HepG2 (cell line): ENCODE data around the gene IQCN. TPM values are rescaled to one million over a fixed set of nuclear protein-coding genes. Genes with fewer than 3 reads are reported as not detected.
A peak's percentile ranks its signal among the peaks of the same experiment; 100 is the strongest.

ENCODE experiments used
- ATAC-seq: fragments of 200-7000 bp; cut with Tn5 transposase; 3 replicates; pipeline ENCODE4 v1.9.1; 2020; ENCODE audit warnings: mild to moderate bottlenecking, moderate library complexity
- BruUV-seq: library from RNA; stranded (reverse); fragments of 400-500 nt; replicated peaks from 2 replicates; lab custom pipeline; 2021; lab: Mats Ljungman, UMichigan
- CTCF ChIA-PET: fragments of 300-600 bp; formaldehyde crosslinking; extraction: SDS; loops from one replicate; lab custom pipeline; 2021; ENCODE audit warnings: low total read pairs, inconsistent platforms, low intra/inter-chr PET ratio; lab: Yijun Ruan, JAX
- POLR2A ChIA-PET: fragments of 350-600 bp; sonication (Branson Sonifier 250); formaldehyde crosslinking; loops from one replicate; lab custom pipeline; 2020; ENCODE audit warnings: antibody characterized with exemption, inconsistent platforms; lab: Yijun Ruan, JAX
- DNase-seq: peaks from one replicate; pipeline ENCODE4 v3.0.0-alpha.2; 2015; ENCODE audit warnings: low spot score
- FAIRE-seq: peaks from 3 replicates; lab custom pipeline; 2011; peaks lifted over from hg19 to GRCh38; lab: Jason Lieb, UNC
- H2AFZ ChIP-seq: one replicate; pipeline ENCODE4 v1.6.1; 2011; ENCODE audit warnings: low read length, inconsistent platforms
- H3K27ac ChIP-seq: fragments of 300-600 bp; 3 replicates; pipeline ENCODE4 v1.8.0; 2011; ENCODE audit warnings: mixed run types, mild to moderate bottlenecking, mixed read lengths, low read length, inconsistent platforms; ENCODE audit not compliant: insufficient read depth; ENCODE audit errors: extremely low read length
- H3K27me3 ChIP-seq, 2 experiments: fragments of 200-600 bp in 1 of 2; 2 replicates in 1 of 2; 3 replicates in 1 of 2; pipeline versions ENCODE4 v1.6.0 to v1.8.0; 2011; ENCODE audit warnings: low read length in 2 of 2, mild to moderate bottlenecking in 2 of 2, moderate library complexity in 2 of 2, inconsistent platforms in 1 of 2; ENCODE audit not compliant: insufficient read depth in 2 of 2, control insufficient read depth in 1 of 2
- H3K36me3 ChIP-seq, 2 experiments: fragments of 200-600 bp in 1 of 2; replicated peaks in 1 of 2; 2 replicates in 1 of 2; 3 replicates in 1 of 2; pipeline versions ENCODE4 v1.5.1 to v1.8.0; 2011; ENCODE audit warnings: low read length in 2 of 2, inconsistent platforms in 1 of 2; ENCODE audit not compliant: insufficient read depth in 2 of 2, control insufficient read depth in 1 of 2
- H3K4me1 ChIP-seq: 2 replicates; pipeline ENCODE4 v1.5.1; 2012; ENCODE audit warnings: low read length, inconsistent platforms; ENCODE audit not compliant: insufficient read depth
- H3K4me2 ChIP-seq: 2 replicates; pipeline ENCODE4 v1.6.0; 2011; ENCODE audit warnings: low read depth, low read length, inconsistent platforms
- H3K4me3 ChIP-seq, 3 experiments: fragments of 200-600 bp in 1 of 3; sonication (generic), shearing (Covaris generic) in 1 of 3; replicated peaks in 1 of 3; 2 replicates each; pipeline ENCODE4 v1.5.1; 2011 to 2016; ENCODE audit warnings: low read length in 3 of 3, inconsistent platforms in 2 of 3, low read depth in 2 of 3, mild to moderate bottlenecking in 2 of 3, control low read depth in 1 of 3, mixed read lengths in 1 of 3; ENCODE audit not compliant: insufficient read depth in 1 of 3
- H3K79me2 ChIP-seq: one replicate; pipeline ENCODE4 v1.6.1; 2011; ENCODE audit warnings: low read length, inconsistent platforms; ENCODE audit not compliant: insufficient read depth
- H3K9ac ChIP-seq: 2 replicates; pipeline ENCODE4 v1.6.0; 2011; ENCODE audit warnings: mild to moderate bottlenecking, low read depth, low read length, inconsistent platforms; ENCODE audit not compliant: insufficient read depth
- H3K9me3 ChIP-seq: 2 replicates; pipeline ENCODE4 v1.5.1; 2012; ENCODE audit warnings: mild to moderate bottlenecking, low read length
- H4K20me1 ChIP-seq: 2 replicates; pipeline ENCODE4 v1.6.0; 2011; ENCODE audit warnings: inconsistent platforms, mild to moderate bottlenecking, low read length, moderate library complexity; ENCODE audit not compliant: insufficient read depth
- CHCHD3 ChIP-seq: sonication (generic); formaldehyde crosslinking; IDR thresholded peaks from 2 replicates; pipeline ENCODE4 v1.8.0; 2022; ENCODE audit warnings: mild to moderate bottlenecking, missing genetic modification reagents, moderate library complexity
- HDAC6 ChIP-seq: fragments of 200-600 bp; sonication (generic); IDR thresholded peaks from 2 replicates; pipeline ENCODE4 v1.7.0; 2017; ENCODE audit warnings: mild to moderate bottlenecking, antibody characterized with exemption, low read length, low read depth
- HNRNPLL ChIP-seq: fragments of 200-400 bp; formaldehyde crosslinking; IDR thresholded peaks from 2 replicates; pipeline ENCODE4 v1.6.1; 2017; ENCODE audit warnings: mild to moderate bottlenecking, low read depth, low read length; ENCODE audit not compliant: poor library complexity, severe bottlenecking
- MTF1 ChIP-seq: sonication (generic); formaldehyde crosslinking; IDR thresholded peaks from 2 replicates; pipeline ENCODE4 v1.5.0; 2020; ENCODE audit warnings: missing genetic modification reagents
- PRPF4 ChIP-seq: fragments of 200-400 bp; formaldehyde crosslinking; IDR thresholded peaks from 2 replicates; pipeline ENCODE4 v1.6.1; 2016; ENCODE audit warnings: low read length, low read depth; ENCODE audit not compliant: poor library complexity, severe bottlenecking
- RBFOX2 ChIP-seq: fragments of 200-400 bp; formaldehyde crosslinking; IDR thresholded peaks from 2 replicates; pipeline ENCODE4 v1.6.1; 2017; ENCODE audit warnings: low read depth, mild to moderate bottlenecking, low read length
- TBX2 ChIP-seq: sonication (generic); formaldehyde crosslinking; IDR thresholded peaks from 2 replicates; pipeline ENCODE4 v1.5.0; 2020; ENCODE audit warnings: missing genetic modification reagents, mild to moderate bottlenecking, borderline replicate concordance
- ZBTB26 ChIP-seq: IDR thresholded peaks from 2 replicates; pipeline ENCODE4 v1.6.1; 2016; ENCODE audit warnings: missing compliant biosample characterization, missing genetic modification reagents, borderline replicate concordance
- ZFP36 ChIP-seq: fragments of 150-350 bp; IDR thresholded peaks from 2 replicates; pipeline ENCODE4 v1.6.1; 2018; ENCODE audit warnings: borderline replicate concordance, low read length, low read depth; ENCODE audit not compliant: partially characterized antibody
- ZHX1 ChIP-seq: sonication (generic); formaldehyde crosslinking; IDR thresholded peaks from 2 replicates; pipeline ENCODE4 v1.8.1; 2022; ENCODE audit warnings: low read depth, mild to moderate bottlenecking, missing genetic modification reagents
- ZMYM2 ChIP-seq: sonication (generic); formaldehyde crosslinking; IDR thresholded peaks from 2 replicates; pipeline ENCODE4 v1.8.0; 2022; ENCODE audit warnings: mild to moderate bottlenecking, missing genetic modification reagents
- ZNF10 ChIP-seq: sonication (generic); formaldehyde crosslinking; IDR thresholded peaks from 2 replicates; pipeline ENCODE4 v1.4.0; 2020; ENCODE audit warnings: mild to moderate bottlenecking, low read depth, missing genetic modification reagents, borderline replicate concordance
- ZNF235 ChIP-seq: sonication (generic); formaldehyde crosslinking; IDR thresholded peaks from 2 replicates; pipeline ENCODE4 v1.8.1; 2023; ENCODE audit warnings: mild to moderate bottlenecking, missing genetic modification reagents, borderline replicate concordance
- ZNF34 ChIP-seq: sonication (generic); formaldehyde crosslinking; IDR thresholded peaks from 2 replicates; pipeline ENCODE4 v1.4.0; 2020; ENCODE audit warnings: mild to moderate bottlenecking, missing genetic modification reagents, borderline replicate concordance
- ZNF343 ChIP-seq: sonication (generic); formaldehyde crosslinking; IDR thresholded peaks from 2 replicates; pipeline ENCODE4 v1.4.0; 2020; ENCODE audit warnings: mild to moderate bottlenecking, missing genetic modification reagents
- WGBS: methylation state at CpG from one replicate; pipeline ENCODE4 v1.1.6; 2017; ENCODE audit warnings: low lambda C conversion rate; 5-methylcytosine and 5-hydroxymethylcytosine counted together
- in situ Hi-C: cut with HindIII; loops from 2 replicates; pipeline ENCODE4 v1.10.0; 2017; ENCODE audit warnings: low pct_unique_long_range_greater_than_20kb; ENCODE audit not compliant: extremely low pct_ligation_motif_present
- intact Hi-C: fragments of 100-400 bp; cut with micrococcal nuclease; formaldehyde crosslinking; loops from one replicate; pipeline ENCODE4 v1.10.0; 2022; ENCODE audit not compliant: unreplicated experiment
- polyA plus RNA-seq, 8 experiments: library from polyadenylated mRNA; depleted of rRNA in 3 of 8; stranded (reverse) in 7 of 8; unstranded in 1 of 8; fragments of >200 nt; fragmentation: Illumina TruSeq in 4 of 8; extraction: Trizol in 4 of 8; gene quantifications; 2 replicates each; pipeline versions ENCODE4 v1.2.1 to v1.2.3, GENCODE V29; 2011 to 2016; ENCODE audit warnings: low read depth in 4 of 8, missing spikeins in 1 of 8, mixed read lengths in 1 of 8; ENCODE audit not compliant: insufficient read depth in 1 of 8
- total RNA-seq, 5 experiments: library from RNA; depleted of rRNA; stranded (reverse); fragments of >200 nt; fragmentation: Illumina TruSeq; extraction: Trizol; gene quantifications; 2 replicates each; pipeline ENCODE4 v1.2.3, GENCODE V29; 2016; ENCODE audit warnings: low read depth in 1 of 5

The IQCN gene
- total and polyA plus RNA-seq, 2 of the 13 experiments (the other 11 are each of a cell fraction or from before 2014, with no cell fraction given): 0.04 to 0.18 TPM

GRCh38 chr19:18281082-18282020 is 7.1 kb upstream of the IQCN start, which contains the start of gene JUND (continued):
- TF ChIP-seq CHCHD3 (CRISPR knock-in tag) (no peak), ZMYM2 (no peak)

DNA sequence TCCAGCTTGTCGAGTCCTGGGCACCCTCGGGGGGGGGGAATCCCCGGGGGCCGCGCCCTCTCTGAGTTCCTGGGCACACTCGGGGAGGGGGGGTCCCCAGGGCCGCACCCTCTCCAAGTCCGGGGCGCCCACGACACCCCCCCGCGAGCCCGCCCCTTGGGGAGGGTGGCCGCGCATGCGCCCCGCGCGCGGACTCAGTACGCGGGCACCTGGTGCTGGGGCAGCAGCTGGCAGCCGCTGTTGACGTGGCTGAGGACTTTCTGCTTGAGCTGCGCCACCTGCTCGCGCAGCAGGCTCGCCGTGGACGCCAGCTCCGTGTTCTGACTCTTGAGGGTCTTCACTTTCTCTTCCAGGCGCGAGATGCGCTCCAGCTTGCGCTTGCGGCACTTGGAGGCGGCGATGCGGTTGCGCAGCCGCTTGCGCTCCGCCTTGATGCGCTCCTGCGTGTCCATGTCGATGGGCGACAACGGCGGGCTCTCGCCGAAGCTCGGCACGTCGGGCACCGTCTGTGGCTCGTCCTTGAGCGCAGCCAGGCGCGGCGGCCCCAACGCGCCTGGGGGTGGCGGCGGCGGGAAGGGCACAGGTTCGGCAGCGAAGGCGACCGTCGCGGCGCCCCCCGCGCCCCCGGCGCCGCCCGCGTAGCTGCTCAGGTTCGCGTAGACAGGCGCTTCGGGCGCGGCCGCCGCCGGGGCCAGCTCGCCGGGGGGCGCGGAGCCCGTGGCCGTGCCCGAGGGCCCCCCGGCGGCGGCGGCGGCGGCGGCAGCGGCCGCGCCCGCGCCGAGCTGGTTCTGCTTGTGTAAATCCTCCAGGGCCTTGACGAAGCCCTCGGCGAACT is 6.2 kb upstream of the IQCN start:
- BruUV-seq: no TSS peak
- POLR2A ChIA-PET: interaction anchor here (1.1 to 7.1 kb wide), 17 partner anchors 12 to 172 kb away, joined by 4 to 278 read pairs (median 23); partner anchors contain the start of genes GDF15, LSM4, MPV17L2 and PGPEP1
- intact Hi-C loops: loop anchor here (10.0 kb wide), 1 partner anchor 244 kb away; the partner anchor contains the start of gene ELL
- DNase-seq (peak; percentile 52), ATAC-seq (peak; percentile 12), FAIRE-seq (no peak)
- in situ Hi-C loops: no loop called here
- Histone ChIP-seq H2AFZ (no peak overlapping the region), H3K9ac (peak overlapping the region; percentile 100), H3K27ac (peak overlapping the region; percentile 94), H3K9me3 (no peaks in the 10 kb centered on the region), H3K79me2 (peaks cover 26% of the 10 kb centered on the region), H3K36me3 (peaks cover 2 to 10% of the 10 kb centered on the region in 2 experiments; a peak in 4 of 5 replicates), H3K4me3 (peak overlapping the region; percentile 74 to 100 (median 84)), H4K20me1 (peaks cover 31% of the 10 kb centered on the region), H3K27me3 (no peaks in the 10 kb centered on the region; a peak in 1 of 5 replicates), H3K4me2 (peak overlapping the region; percentile 64), H3K4me1 (peaks cover 65% of the 10 kb centered on the region)
- 0% methylated on average over 24 of the region's 111 CpGs for WGBS
- CTCF ChIA-PET: interaction anchor here (0.9 to 3.6 kb wide), 3 partner anchors 24 to 48 kb away, joined by 3 to 50 read pairs (median 7); partner anchors contain the start of gene LSM4
- TF ChIP-seq ZFP36: no peak
- TF ChIP-seq TBX2: peak; percentile 53
- TF ChIP-seq ZNF34 (CRISPR knock-in tag): no peak
- TF ChIP-seq ZBTB26: no peak
- TF ChIP-seq MTF1 (CRISPR knock-in tag): no peak
- no peak for TF ChIP-seq PRPF4
- TF ChIP-seq ZHX1 (CRISPR knock-in tag): no peak
- TF ChIP-seq HNRNPLL: peak; percentile 98
- TF ChIP-seq ZNF10 (CRISPR knock-in tag): no peak
- peak; percentile 88 for TF ChIP-seq RBFOX2
- no peak for TF ChIP-seq ZNF235 (CRISPR knock-in tag)
- no peak for TF ChIP-seq ZNF343 (CRISPR knock-in tag)
- no peak for TF ChIP-seq HDAC6
